OCI-LY1 (cell line): ENCODE measurements around the gene CASP9.

Experiments used
- H2AFZ ChIP-seq: fragments of 200-600 bp; sonication (generic), shearing (Covaris generic); 2 replicates; pipeline ENCODE4 v1.6.0; 2014; ENCODE audit warnings: antibody characterized with exemption, mild to moderate bottlenecking, low read length
- H3F3A ChIP-seq: fragments of 200-600 bp; sonication (generic), shearing (Covaris generic); 2 replicates; pipeline ENCODE4 v1.6.0; 2014; ENCODE audit warnings: mild to moderate bottlenecking, antibody characterized with exemption, low read length, moderate library complexity; ENCODE audit not compliant: insufficient read depth
- H3K27ac ChIP-seq: fragments of 200-600 bp; sonication (generic); 2 replicates; pipeline ENCODE4 v1.5.1; 2014; ENCODE audit warnings: low read length, mixed run types, mild to moderate bottlenecking, low read depth; ENCODE audit not compliant: poor library complexity, severe bottlenecking
- H3K27me3 ChIP-seq: fragments of 200-600 bp; sonication (generic); 2 replicates; pipeline ENCODE4 v1.6.0; 2014; ENCODE audit warnings: antibody characterized with exemption, mild to moderate bottlenecking, low read length, moderate library complexity; ENCODE audit not compliant: insufficient read depth
- H3K36me3 ChIP-seq: fragments of 200-600 bp; sonication (generic); 2 replicates; pipeline ENCODE4 v1.6.1; 2014; ENCODE audit warnings: mild to moderate bottlenecking, antibody characterized with exemption, low read length, moderate library complexity, mixed read lengths; ENCODE audit not compliant: insufficient read depth
- H3K4me1 ChIP-seq: fragments of 200-600 bp; sonication (generic); 2 replicates; pipeline ENCODE4 v1.5.1; 2014; ENCODE audit warnings: mild to moderate bottlenecking, low read length, moderate library complexity; ENCODE audit not compliant: insufficient read depth, severe bottlenecking
- H3K4me2 ChIP-seq: fragments of 200-600 bp; sonication (generic), shearing (Covaris generic); 2 replicates; pipeline ENCODE4 v1.6.1; 2014; ENCODE audit warnings: low read length
- H3K4me3 ChIP-seq: fragments of 200-600 bp; sonication (generic); 2 replicates; pipeline ENCODE4 v1.5.1; 2014; ENCODE audit warnings: low read length, low read depth, mild to moderate bottlenecking, mixed read lengths; ENCODE audit not compliant: poor library complexity, severe bottlenecking
- H3K79me2 ChIP-seq: fragments of 200-600 bp; shearing (Covaris generic); 2 replicates; pipeline ENCODE4 v1.6.1; 2016; ENCODE audit warnings: mixed run types, low read length, mixed read lengths; ENCODE audit not compliant: insufficient read depth
- H3K9ac ChIP-seq: fragments of 200-600 bp; sonication (generic), shearing (Covaris generic); 2 replicates; pipeline ENCODE4 v1.6.1; 2014; ENCODE audit warnings: mild to moderate bottlenecking, low read length, mixed read lengths
- H3K9me2 ChIP-seq: fragments of 200-600 bp; sonication (generic), shearing (Covaris generic); 2 replicates; pipeline ENCODE4 v1.6.1; 2014; ENCODE audit warnings: low read depth, mild to moderate bottlenecking, low read length, mixed read lengths
- H3K9me3 ChIP-seq: fragments of 200-600 bp; shearing (Covaris generic); 2 replicates; pipeline ENCODE4 v1.6.1; 2014; ENCODE audit warnings: low read length, mixed read lengths
- H4K20me1 ChIP-seq: fragments of 200-600 bp; sonication (generic), shearing (Covaris generic); 2 replicates; pipeline ENCODE4 v1.6.0; 2016; ENCODE audit warnings: mild to moderate bottlenecking, low read length; ENCODE audit not compliant: insufficient read depth
- EZH2 ChIP-seq: fragments of 200-600 bp; sonication (generic), shearing (Covaris generic); IDR thresholded peaks from 2 replicates; pipeline ENCODE4 v1.8.0; 2017; ENCODE audit warnings: borderline replicate concordance, mixed run types, mild to moderate bottlenecking, antibody characterized with exemption, low read length, moderate library complexity, mixed read lengths
- TF ChIP-seq, protein P1 (sequence below): fragments of 200-600 bp; sonication (generic), shearing (Covaris generic); IDR thresholded peaks from 2 replicates; pipeline ENCODE4 v1.5.1; 2017; ENCODE audit warnings: mild to moderate bottlenecking, antibody characterized with exemption, low read length, moderate library complexity, mixed read lengths

Gene CASP9

DNA sequence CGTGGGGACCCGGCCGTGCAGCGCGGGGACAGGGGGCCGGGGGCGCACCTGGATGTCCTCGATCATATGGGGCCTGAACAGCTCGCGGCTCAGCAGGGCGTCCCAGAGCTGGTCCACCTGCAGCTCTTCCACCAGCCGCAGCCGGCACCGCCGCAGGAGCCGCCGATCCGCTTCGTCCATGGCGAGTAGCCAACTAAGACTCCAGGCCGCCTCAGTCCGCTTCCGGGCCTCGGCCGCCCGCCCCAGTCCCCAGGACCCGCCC is at the start of gene CASP9:
Gene CASP9 (minus strand): TSS at position 195 of the 262 bp plus-strand sequence. CDS start 15 bp downstream, at position 180.
- Histone ChIP-seq H3F3A (no peaks in the 10 kb centered on the region), H4K20me1 (no peaks in the 10 kb centered on the region)

DNA sequence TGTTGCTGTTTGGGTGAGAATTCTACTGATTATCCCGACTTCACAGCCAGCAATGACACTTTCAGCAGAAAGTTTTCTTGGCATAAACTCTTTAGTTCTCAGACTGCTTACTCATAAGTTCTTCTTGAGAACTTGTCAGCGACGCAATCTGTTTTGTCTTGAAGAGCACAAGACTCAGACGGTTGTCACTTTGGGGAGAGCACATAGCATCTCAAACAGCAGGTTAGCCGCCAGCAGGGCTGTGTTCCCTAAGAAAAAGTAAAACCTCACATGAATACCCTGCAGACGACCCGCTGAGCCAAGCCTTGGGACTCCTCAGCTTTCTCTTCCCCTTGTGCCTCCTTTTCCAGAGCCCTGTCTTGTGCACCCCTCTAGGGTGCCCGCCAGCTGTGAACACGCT is 49.5 kb upstream of the CASP9 start:
- no peak overlapping the region for H3K4me3 ChIP-seq
- peaks cover 19% of the 10 kb centered on the region; the same call in 1 of the 2 replicates for H3K36me3 ChIP-seq
- TF ChIP-seq, protein P1, sequence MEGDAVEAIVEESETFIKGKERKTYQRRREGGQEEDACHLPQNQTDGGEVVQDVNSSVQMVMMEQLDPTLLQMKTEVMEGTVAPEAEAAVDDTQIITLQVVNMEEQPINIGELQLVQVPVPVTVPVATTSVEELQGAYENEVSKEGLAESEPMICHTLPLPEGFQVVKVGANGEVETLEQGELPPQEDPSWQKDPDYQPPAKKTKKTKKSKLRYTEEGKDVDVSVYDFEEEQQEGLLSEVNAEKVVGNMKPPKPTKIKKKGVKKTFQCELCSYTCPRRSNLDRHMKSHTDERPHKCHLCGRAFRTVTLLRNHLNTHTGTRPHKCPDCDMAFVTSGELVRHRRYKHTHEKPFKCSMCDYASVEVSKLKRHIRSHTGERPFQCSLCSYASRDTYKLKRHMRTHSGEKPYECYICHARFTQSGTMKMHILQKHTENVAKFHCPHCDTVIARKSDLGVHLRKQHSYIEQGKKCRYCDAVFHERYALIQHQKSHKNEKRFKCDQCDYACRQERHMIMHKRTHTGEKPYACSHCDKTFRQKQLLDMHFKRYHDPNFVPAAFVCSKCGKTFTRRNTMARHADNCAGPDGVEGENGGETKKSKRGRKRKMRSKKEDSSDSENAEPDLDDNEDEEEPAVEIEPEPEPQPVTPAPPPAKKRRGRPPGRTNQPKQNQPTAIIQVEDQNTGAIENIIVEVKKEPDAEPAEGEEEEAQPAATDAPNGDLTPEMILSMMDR = no peak
- TF ChIP-seq EZH2 = no peak
- no peak overlapping the region for H3K27ac ChIP-seq
- H3K9ac ChIP-seq = no peak overlapping the region
- peaks cover 22% of the 10 kb centered on the region for H3K4me1 ChIP-seq
- H3K9me2 ChIP-seq = no peaks in the 10 kb centered on the region
- H3K4me2 ChIP-seq = no peak overlapping the region
- no peaks in the 10 kb centered on the region for H3K79me2 ChIP-seq
- peaks cover 9% of the 10 kb centered on the region; the same call in 1 of the 2 replicates for H3F3A ChIP-seq
- no peaks in the 10 kb centered on the region for H4K20me1 ChIP-seq
- no peaks in the 10 kb centered on the region for H3K9me3 ChIP-seq
- H2AFZ ChIP-seq = no peak overlapping the region
- no peaks in the 10 kb centered on the region for H3K27me3 ChIP-seq

More for the DNA sequence above, at the start of gene CASP9:
- Histone ChIP-seq H3K9ac (peak within 1 kb of the TSS; percentile 89), H2AFZ (peak within 1 kb of the TSS; percentile 10; the same call in 1 of the 2 replicates), H3K4me2 (peak within 1 kb of the TSS; percentile 86), H3K4me3 (peak within 1 kb of the TSS; percentile 96), H3K36me3 (no peaks in the 10 kb centered on the region), H3K4me1 (peaks cover 30% of the 10 kb centered on the region), H3K27ac (peak within 1 kb of the TSS; percentile 75), H3K9me2 (no peaks in the 10 kb centered on the region), H3K79me2 (peaks cover 5% of the 10 kb centered on the region; the same call in 1 of the 2 replicates), H3K27me3 (no peaks in the 10 kb centered on the region), H3K9me3 (no peaks in the 10 kb centered on the region)
- no peak for TF ChIP-seq EZH2
- TF ChIP-seq, protein P1 = no peak

DNA sequence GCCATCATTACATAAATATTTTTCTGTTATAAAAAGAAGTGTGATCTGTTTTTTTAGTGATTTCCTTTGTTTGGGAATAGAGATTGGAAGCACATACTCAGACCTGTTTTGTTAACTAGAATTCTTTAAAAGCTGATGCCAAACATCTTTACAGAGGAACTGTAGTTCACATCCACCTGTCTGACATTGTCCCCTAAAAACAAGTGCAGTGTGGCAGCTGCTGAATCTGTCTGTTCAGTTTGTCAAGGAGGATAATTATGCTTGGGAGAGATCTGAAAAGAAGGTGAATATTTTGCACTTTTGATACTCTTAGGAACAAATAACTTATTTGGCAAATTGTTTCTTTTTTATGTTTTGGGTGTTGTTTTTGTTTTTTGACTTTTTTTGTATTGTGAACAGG is 47.3 kb upstream of the CASP9 start:
- Histone ChIP-seq H3K4me2 (peak overlapping the region; percentile 35; the same call in 1 of the 2 replicates), H2AFZ (no peak overlapping the region), H3K4me3 (no peak overlapping the region), H3K9me2 (no peaks in the 10 kb centered on the region), H3K4me1 (peaks cover 18% of the 10 kb centered on the region), H3K36me3 (peaks cover 42% of the 10 kb centered on the region), H3K79me2 (no peaks in the 10 kb centered on the region), H4K20me1 (no peaks in the 10 kb centered on the region), H3F3A (peaks cover 9% of the 10 kb centered on the region; the same call in 1 of the 2 replicates), H3K27me3 (no peaks in the 10 kb centered on the region), H3K27ac (peak overlapping the region; percentile 73), H3K9ac (no peak overlapping the region), H3K9me3 (no peaks in the 10 kb centered on the region)
- TF ChIP-seq, protein P1 = no peak
- TF ChIP-seq EZH2 = no peak
